Osteoblast (primary cell): Measurements from ENCODE around the gene SNX19. TPM values are rescaled to one million over a fixed set of nuclear protein-coding genes. Genes with fewer than 3 reads are reported as not detected.

Experiments
- DNase-seq: peaks from one replicate; pipeline ENCODE4 v3.0.0; 2011; ENCODE audit warnings: low spot score, mixed read lengths; ENCODE audit not compliant: insufficient read length; ENCODE audit errors: missing footprints
- H2AFZ ChIP-seq: 2 replicates; pipeline ENCODE4 v1.6.0; 2011; ENCODE audit warnings: mild to moderate bottlenecking, low read length
- H3K27ac ChIP-seq: 2 replicates; pipeline ENCODE4 v1.5.1; 2011; ENCODE audit warnings: mild to moderate bottlenecking, low read depth, low read length, moderate library complexity
- H3K27me3 ChIP-seq: 2 replicates; pipeline ENCODE4 v1.6.0; 2012; ENCODE audit warnings: mild to moderate bottlenecking, control low read depth, inconsistent platforms, low read length, moderate library complexity; ENCODE audit not compliant: insufficient read depth
- H3K36me3 ChIP-seq: 2 replicates; pipeline ENCODE4 v1.5.1; 2011; ENCODE audit warnings: mild to moderate bottlenecking, low read length, control low read depth, moderate library complexity; ENCODE audit not compliant: insufficient read depth
- H3K4me1 ChIP-seq: 2 replicates; pipeline ENCODE4 v1.5.1; 2011; ENCODE audit warnings: mild to moderate bottlenecking, low read length, control low read depth, moderate library complexity; ENCODE audit not compliant: insufficient read depth
- H3K4me2 ChIP-seq: 2 replicates; pipeline ENCODE4 v1.6.0; 2011; ENCODE audit warnings: mild to moderate bottlenecking, low read length; ENCODE audit not compliant: insufficient read depth
- H3K4me3 ChIP-seq: fragments of 200-600 bp; sonication (generic); 3 replicates; pipeline ENCODE4 v1.5.1; 2012; ENCODE audit warnings: mild to moderate bottlenecking, low read length, inconsistent platforms; ENCODE audit not compliant: insufficient read depth
- H3K79me2 ChIP-seq: 2 replicates; pipeline ENCODE4 v1.6.0; 2012; ENCODE audit warnings: mild to moderate bottlenecking, low read length, control low read depth, inconsistent platforms; ENCODE audit not compliant: insufficient read depth
- H3K9me3 ChIP-seq: 2 replicates; pipeline ENCODE4 v1.5.1; 2011; ENCODE audit warnings: low read depth, low read length, control low read depth
- H4K20me1 ChIP-seq: 2 replicates; pipeline ENCODE4 v1.6.0; 2012; ENCODE audit warnings: mild to moderate bottlenecking, low read length, control low read depth; ENCODE audit not compliant: insufficient read depth
- total RNA-seq: library from RNA; depleted of rRNA; stranded (reverse); fragments of >200 nt; gene quantifications from 2 replicates; pipeline ENCODE4 v1.2.3, GENCODE V29; 2012
- TF ChIP-seq, protein P1 (sequence below): IDR thresholded peaks from 2 replicates; pipeline ENCODE4 v1.5.1; 2011; ENCODE audit warnings: mild to moderate bottlenecking, low read depth, low read length, moderate library complexity; ENCODE audit errors: extremely low read depth

Gene SNX19
- total RNA-seq, 1 donor, result 124 TPM

GRCh38 chr11:130848361-130849214, 67.7 kb downstream of the SNX19 start:
- no peak for DNase-seq
- Histone ChIP-seq H3K4me2 (no peak overlapping the region), H3K79me2 (no peaks in the 10 kb centered on the region), H3K4me3 (no peak overlapping the region), H3K27ac (peak overlapping the region; percentile 89), H2AFZ (no peak overlapping the region), H3K4me1 (peaks cover 40% of the 10 kb centered on the region), H3K9me3 (no peaks in the 10 kb centered on the region), H4K20me1 (no peaks in the 10 kb centered on the region), H3K27me3 (no peaks in the 10 kb centered on the region), H3K36me3 (no peaks in the 10 kb centered on the region)
- TF ChIP-seq, protein P1, sequence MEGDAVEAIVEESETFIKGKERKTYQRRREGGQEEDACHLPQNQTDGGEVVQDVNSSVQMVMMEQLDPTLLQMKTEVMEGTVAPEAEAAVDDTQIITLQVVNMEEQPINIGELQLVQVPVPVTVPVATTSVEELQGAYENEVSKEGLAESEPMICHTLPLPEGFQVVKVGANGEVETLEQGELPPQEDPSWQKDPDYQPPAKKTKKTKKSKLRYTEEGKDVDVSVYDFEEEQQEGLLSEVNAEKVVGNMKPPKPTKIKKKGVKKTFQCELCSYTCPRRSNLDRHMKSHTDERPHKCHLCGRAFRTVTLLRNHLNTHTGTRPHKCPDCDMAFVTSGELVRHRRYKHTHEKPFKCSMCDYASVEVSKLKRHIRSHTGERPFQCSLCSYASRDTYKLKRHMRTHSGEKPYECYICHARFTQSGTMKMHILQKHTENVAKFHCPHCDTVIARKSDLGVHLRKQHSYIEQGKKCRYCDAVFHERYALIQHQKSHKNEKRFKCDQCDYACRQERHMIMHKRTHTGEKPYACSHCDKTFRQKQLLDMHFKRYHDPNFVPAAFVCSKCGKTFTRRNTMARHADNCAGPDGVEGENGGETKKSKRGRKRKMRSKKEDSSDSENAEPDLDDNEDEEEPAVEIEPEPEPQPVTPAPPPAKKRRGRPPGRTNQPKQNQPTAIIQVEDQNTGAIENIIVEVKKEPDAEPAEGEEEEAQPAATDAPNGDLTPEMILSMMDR, result no peak

DNA sequence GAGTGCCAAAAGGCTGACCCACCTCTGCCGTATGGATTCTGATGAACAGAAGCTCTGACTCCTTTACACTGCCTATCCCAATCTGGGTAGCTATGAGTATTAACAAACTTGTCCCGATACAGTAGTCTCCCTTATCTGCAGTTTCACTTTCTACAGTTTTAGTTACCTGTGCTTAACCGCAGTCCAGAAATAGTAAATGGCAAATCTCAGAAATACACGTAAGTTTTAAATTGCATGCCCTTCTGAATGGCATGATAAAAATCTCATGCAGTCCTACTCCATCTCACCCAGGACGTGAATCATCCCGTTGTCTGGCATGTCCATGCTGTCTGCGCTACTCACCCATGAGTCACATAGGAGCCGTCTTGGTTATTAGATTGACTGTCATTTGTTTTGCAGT, 68.8 kb downstream of the SNX19 start:
- DNase-seq, result peak; percentile 76
- TF ChIP-seq, protein P1, result no peak
- Histone ChIP-seq H3K27me3 (no peaks in the 10 kb centered on the region), H3K9me3 (no peaks in the 10 kb centered on the region), H3K36me3 (no peaks in the 10 kb centered on the region), H3K4me3 (peak overlapping the region; percentile 53), H3K79me2 (no peaks in the 10 kb centered on the region), H4K20me1 (no peaks in the 10 kb centered on the region), H2AFZ (no peak overlapping the region), H3K27ac (peak overlapping the region; percentile 89), H3K4me2 (peak overlapping the region; percentile 79), H3K4me1 (peaks cover 41% of the 10 kb centered on the region)

- Histone ChIP-seq H3K36me3 (no peaks in the 10 kb centered on the region), H3K4me2 (peak overlapping the region; percentile 79), H2AFZ (peak overlapping the region; percentile 56), H3K79me2 (no peaks in the 10 kb centered on the region), H3K4me1 (peaks cover 44% of the 10 kb centered on the region), H3K27me3 (no peaks in the 10 kb centered on the region), H4K20me1 (no peaks in the 10 kb centered on the region), H3K4me3 (no peak overlapping the region), H3K9me3 (no peaks in the 10 kb centered on the region), H3K27ac (peak overlapping the region; percentile 89)
- TF ChIP-seq, protein P1, result no peak
- DNase-seq, result no peak
Observed at GRCh38 chr11:130846606-130847005, 69.7 kb downstream of the SNX19 start.

DNA sequence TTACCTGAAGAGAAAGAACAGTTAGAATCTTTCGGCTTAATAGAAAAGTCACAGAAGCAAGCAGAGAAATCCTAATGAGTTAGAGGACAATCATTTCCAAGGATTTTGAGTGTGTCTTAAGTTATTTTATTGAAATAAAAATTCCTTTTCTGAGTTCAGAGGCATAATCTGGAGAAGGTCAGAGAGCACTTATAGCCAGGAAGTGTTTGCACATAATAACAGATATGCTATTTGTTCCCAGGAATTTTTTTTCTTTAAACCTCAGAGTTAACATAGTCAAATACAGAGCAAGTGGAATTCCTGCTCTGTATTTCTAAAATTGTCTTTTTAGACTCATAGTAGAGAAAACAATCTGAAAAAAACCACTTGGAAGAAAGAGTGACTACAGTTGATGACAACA, 74.3 kb downstream of the SNX19 start:
- Histone ChIP-seq H3K4me2 (no peak overlapping the region), H3K27ac (no peak overlapping the region), H3K9me3 (no peaks in the 10 kb centered on the region), H3K36me3 (no peaks in the 10 kb centered on the region), H4K20me1 (no peaks in the 10 kb centered on the region), H2AFZ (no peak overlapping the region), H3K27me3 (no peaks in the 10 kb centered on the region), H3K79me2 (no peaks in the 10 kb centered on the region), H3K4me1 (peaks cover 30% of the 10 kb centered on the region), H3K4me3 (no peak overlapping the region)
- TF ChIP-seq, protein P1, result no peak
- DNase-seq, result no peak
